HuH-7.5 (cell line): ENCODE data around the gene FHIT.

Experiments
- DNase-seq: peaks from one replicate; pipeline ENCODE4 v3.0.0; 2011; ENCODE audit warnings: low spot score

FHIT gene

DNA sequence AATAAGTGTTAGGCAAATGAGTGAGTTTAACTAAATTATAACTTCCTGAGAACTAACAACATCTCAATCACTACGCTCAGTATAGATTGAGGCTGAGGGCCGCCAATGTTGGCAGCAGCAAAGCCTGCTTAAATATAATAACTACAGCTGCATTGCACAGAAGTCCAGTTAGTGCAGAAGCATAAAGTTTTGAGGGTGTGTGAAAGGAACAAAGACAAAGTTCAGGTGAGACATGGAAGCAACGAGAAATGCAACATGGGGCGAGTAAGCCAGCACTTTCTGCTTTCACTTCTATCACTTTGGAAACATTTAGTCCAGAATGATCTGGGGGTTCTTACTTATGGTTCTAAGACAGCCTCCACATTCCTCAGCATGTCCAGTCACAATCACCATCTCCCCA, 1149.1 kb downstream of the FHIT start:
- no peak for DNase-seq

DNA sequence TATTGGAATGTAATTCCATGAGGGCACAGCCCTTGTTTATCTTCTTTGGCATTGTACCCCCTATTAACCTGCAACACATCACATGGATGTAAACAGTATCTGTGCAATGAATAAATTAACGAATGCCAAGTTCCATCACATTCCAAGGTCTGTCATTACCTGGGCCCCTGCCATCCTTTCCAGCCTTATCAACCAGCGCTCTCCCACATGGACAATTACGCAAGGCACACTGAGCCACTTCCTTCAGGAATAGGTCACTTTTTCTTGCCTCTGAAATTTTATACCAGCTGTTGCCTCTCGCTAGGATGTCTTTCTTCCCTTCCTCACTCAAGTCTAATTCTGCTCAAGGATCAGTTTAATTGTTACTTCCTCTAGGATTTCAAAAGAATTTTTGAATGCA, 1149.6 kb downstream of the FHIT start:
- no peak for DNase-seq

DNA sequence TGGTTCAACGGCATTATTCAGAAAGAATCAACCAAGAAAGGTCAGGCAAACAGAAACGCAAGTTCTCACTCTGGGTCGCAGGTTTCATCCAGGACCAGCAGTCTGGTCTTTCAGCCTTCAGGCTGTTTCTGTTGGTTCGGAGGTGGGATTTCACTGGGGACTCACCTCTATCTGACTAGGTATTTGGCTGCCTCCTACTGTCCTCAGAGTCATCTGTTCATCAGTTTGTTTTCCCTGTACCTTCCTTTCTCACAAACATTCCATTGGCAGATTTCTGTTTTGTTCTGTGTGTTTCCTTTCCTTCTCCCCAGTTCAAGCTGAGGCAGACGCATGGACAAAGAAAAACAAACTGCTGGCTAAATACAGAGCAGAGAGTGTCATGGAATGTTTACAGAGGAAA, 1154.8 kb downstream of the FHIT start:
- DNase-seq: no peak

DNA sequence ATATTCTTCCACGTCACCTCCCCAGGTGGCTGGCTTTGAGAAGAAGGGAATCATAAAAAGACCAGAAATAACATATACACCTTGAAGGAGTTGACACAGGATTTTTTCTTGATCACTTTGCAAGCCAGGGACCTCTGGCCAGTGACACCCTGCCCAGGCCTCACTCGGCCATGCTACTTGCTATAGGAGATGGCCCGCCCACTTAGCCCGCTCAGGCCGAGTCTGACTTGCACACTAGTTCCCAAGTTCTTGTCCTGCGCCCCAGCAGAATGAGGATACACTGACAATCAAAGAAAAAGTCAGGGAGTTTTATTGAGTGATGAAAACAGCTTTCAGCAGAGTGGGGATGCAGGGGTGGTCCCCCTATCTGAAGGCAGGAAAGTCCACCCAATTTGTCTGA, 1155.3 kb downstream of the FHIT start:
- no peak for DNase-seq

DNA sequence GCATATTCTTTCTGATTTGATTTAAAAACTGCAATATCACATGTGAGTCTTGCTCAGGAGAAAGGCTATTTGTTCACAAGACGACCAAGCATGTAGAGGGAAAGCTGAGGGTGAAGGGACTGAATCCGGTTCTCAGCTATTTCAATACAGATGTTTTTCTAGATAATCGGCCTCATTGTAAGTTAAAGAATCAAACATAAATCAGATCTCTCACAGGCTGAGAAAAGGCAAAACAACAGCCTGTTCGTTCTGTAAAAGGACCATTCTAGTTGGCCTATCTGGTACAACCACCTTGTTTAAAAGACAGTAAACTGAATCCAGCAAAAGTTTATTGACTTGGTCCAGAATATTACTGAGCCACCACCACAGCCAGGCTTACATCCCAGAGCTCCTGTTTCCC, 1155.7 kb downstream of the FHIT start:
- no peak for DNase-seq

GRCh38 chr3:60094392-60094947, 1156.8 kb downstream of the FHIT start:
- no peak for DNase-seq

- DNase-seq: no peak
Observed at GRCh38 chr3:60090548-60090947, 1160.7 kb downstream of the FHIT start.

- DNase-seq: no peak
Observed at GRCh38 chr3:60086811-60087210, 1164.4 kb downstream of the FHIT start.

GRCh38 chr3:60085649-60086048, 1165.6 kb downstream of the FHIT start:
- no peak for DNase-seq

DNA sequence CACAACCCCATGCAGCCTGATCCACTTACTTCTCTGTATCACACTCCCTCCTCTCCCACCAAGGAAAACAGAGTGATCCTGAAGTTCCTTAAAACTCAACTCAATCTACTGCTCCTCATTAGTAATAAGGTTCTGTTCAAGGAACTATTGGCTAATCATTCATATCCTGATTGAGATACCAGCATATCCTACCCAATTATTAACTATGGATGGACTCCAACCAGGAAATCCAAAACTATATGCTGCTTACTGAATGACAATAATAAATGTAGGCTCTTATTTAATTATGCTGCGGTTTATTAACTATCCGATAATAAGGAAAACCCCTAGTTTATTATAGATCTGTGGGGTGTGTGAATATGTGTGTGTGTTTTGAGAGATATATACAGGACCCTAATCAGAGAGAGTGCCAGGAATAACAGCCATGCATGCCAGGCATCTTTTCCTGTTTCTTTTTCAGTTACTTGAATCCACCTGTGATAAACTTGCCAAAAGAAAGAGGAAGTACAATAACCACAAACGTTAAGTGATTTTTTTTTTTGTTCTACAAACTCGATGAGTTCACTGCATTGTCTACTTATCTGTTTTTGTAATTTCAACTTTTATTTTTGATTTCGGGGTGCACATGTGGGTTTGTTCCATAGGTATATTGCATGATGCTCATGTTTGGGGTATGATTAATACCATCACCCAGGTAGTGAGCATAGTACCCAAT, 1169.7 kb downstream of the FHIT start:
- DNase-seq: no peak

DNA sequence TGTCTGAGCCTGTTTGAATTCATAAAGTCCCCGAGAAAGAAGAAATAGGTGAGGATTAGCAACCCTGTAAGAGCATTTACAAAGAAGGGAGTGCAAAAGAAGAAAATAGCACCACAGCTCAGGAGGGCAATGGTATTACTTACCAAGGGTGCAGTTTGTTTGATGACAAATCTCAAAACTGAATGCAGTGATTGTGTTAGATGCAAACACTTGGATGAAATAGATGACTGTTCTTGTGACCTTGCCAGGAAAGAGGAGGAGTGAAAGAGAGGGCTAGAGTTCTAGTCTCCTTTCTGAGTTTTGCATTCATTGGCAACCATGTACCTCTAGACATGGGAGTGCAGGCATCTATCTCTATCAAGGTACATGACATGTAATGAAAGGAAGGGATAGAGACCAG, 1170.6 kb downstream of the FHIT start:
- DNase-seq: no peak

GRCh38 chr3:60079076-60079475, 1172.2 kb downstream of the FHIT start:
- no peak for DNase-seq

DNA sequence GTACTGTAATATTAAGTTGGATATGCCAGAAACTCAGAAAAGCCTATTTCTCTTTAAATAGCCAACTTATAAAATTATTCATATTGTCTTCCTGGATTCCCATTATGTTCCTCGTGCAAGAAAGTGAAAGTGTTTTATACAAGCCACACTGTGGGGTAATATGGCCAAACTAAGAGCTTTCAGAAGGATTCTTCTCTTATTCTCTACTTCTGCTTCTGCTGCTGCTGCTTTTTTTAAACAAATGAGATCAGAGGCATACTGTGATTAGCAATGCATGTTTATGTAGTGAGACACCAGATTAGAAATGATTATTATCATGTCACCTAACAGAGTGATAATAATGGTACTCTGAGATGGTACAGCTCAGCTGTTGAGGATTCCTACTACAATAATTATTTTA, 1174.9 kb downstream of the FHIT start:
- no peak for DNase-seq

DNA sequence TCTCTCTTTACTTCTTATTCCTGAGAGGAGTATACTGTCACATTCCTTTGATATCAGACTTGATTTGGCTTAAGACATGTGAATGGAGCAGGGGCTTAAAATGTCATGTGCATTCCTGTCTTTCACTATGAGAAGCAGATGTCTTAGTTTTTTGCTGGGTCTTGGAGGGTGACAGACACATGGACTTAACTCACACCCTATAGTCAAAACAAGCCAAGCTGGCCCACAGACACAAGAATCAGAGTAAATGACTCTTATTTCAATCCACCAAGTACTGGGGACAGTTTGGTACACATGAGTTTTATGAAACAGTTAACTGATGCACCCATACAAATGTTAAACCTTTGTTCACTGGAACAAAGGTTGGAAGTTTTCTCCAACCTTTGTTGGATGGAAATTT, 1177.3 kb downstream of the FHIT start:
- no peak for DNase-seq

- no peak for DNase-seq
Observed at GRCh38 chr3:60073228-60073627, 1178.0 kb downstream of the FHIT start.

- no peak for DNase-seq
Observed at GRCh38 chr3:60070366-60070765, 1180.9 kb downstream of the FHIT start.

- no peak for DNase-seq
Observed at GRCh38 chr3:60065227-60065868, 1185.9 kb downstream of the FHIT start.

DNA sequence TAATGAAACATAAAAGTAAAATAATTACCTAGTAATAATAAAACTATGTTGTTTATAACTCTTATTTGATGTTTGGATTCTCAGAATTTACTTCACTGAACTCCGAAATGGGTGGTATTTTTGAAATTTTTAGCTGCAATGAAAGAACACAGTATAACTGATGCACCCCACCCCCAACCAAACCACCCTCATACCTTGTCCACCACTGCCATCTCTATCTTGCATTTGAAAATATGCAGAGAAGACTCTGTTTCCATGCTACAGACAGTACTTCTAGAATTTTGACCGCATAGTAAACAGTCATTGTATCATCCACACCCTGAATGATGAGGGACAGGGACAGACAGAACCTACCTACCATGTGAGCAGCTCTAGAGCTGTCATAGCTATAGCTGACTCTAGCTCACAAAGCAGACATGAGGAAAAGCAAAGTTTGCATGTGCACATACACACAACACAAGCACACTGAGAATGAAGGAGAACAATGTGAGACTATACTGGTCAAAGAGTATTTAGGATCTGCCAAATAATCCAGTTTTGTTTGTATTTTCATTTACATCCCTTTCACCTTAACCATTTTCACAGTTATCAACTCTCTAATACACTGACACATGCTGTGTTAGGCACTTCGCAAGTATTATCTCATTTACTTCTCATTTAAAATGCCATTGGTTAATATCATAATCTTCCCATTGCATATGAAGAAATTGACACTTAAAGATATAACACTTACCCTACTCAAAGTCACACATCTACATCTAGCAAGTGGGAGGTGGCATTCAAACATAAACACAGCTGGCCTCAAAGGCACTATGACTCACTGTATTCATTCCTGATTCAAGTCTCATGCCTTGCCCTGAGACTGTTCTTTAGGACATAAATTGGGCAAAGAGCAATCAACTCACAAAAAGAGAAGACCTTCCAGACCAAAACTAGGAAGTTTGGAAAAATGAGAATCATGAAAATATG, 1186.8 kb downstream of the FHIT start:
- DNase-seq: no peak

- no peak for DNase-seq
Observed at GRCh38 chr3:60056404-60056803, 1194.8 kb downstream of the FHIT start.

DNA sequence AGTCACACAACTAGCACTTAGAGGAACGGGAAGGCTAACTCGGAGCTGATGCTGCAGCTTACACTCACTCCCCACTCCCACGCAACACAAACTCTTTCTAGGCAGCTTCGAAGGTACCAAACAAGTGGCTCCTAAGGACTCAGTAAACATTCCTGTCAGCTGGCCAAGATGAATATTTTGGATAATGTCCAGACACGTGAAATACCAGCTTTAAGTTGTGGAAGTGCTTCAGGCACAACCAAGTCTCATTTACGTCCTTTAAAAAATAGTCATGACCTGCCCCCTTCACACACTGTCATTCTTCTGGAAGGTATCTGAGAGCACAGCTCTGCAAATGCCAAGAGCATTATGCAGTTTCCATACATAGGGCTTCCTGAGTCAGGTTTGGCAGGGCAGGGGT, 1195.5 kb downstream of the FHIT start:
- DNase-seq: no peak

DNA sequence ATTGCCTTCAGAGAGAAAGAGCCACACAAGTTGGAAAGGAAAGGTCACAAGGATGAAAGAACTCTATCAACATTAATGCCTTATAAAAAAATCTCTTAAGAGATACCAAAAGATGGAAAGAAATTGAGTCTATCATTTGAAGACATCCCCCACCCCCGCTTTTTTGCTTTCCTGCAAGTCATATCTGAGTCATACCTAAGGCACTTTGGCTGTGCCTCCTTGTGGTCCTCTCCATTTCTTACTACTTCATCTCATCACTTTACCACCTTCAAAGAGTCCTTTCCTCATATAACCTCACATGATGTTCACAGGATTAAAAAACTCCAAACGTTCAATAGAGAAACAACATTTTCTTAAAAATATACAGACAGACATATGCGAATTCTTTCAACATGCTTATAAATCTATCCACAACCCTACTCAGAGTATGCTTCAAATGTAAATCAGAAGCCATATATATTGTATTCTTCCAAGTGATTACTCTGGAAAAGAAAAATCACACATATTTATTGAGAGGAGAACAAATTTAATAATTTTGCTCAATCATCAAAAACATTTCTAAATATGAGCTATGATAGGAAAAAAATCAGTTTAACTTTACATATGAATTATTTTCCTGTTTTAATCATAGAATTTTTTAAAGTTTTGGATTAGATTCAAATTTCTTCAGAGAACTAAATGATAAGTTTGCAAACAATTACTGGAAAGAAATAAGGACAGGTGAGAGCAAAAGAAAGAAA, 1197.6 kb downstream of the FHIT start:
- DNase-seq: no peak

DNA sequence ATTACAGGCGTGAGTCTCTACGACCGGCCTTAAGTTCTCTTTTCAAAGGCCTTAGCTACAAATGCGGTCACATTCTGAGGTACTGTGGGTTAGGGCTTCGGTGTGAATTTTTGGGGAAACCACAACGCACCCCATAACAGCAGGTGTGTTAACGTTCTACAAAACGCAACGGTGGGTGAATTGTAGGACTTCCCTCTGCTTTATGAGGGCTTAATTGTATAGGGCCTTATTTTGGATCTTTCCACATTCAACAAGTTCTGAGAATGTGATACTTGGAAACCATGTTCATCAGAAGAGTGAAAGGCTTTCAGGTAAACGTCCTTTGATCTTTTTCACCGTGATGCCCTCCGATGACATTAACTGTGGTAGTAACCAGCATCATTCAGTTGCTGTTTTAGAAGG, 1202.8 kb downstream of the FHIT start:
- DNase-seq: no peak
